ENCODE data around the gene PPP1R3G.

The PPP1R3G gene

DNA sequence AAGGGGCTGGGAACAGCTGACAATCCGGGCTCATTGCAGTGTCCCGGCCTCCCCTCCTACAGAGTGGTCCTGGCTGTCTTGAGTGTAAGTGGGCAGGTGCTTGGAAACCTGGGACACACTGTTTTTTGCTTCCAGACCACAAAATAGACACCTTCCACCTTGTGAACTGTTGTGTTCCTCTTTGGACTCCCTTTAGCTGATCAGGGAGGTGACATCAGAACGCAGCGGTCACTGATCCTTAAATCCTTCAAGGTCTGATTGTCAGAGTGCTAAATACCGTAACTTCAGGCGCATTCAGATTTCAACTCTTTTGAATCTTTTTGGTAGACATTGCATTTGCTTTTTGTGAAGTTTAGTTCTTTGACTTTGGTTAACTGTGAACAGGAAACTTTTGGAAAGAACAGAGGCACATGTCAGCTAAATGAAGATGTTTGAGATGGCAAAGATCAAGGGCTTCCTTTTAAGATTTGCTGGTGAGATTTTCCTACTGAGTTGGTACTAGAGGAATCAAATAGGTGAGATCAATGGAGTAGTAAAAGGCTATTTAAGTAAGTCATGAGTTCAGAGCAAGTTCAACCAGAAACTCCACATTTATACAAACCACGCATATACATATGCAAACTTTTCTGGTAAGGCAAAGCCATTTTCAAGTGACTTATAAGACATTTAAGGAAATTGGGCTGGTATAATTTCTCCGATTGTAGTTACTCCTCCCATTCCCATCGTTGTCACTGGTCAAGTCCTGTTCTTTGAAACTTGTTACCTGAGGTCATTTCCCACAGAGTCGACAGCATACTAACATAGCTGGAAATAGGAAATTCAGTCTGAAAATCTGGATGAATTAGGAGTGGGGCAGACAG, 6.3 kb downstream of the PPP1R3G start:
- DNase-seq (ENCODE audit: insufficient read length, low spot score) = no peak
- TF ChIP-seq, protein P1, sequence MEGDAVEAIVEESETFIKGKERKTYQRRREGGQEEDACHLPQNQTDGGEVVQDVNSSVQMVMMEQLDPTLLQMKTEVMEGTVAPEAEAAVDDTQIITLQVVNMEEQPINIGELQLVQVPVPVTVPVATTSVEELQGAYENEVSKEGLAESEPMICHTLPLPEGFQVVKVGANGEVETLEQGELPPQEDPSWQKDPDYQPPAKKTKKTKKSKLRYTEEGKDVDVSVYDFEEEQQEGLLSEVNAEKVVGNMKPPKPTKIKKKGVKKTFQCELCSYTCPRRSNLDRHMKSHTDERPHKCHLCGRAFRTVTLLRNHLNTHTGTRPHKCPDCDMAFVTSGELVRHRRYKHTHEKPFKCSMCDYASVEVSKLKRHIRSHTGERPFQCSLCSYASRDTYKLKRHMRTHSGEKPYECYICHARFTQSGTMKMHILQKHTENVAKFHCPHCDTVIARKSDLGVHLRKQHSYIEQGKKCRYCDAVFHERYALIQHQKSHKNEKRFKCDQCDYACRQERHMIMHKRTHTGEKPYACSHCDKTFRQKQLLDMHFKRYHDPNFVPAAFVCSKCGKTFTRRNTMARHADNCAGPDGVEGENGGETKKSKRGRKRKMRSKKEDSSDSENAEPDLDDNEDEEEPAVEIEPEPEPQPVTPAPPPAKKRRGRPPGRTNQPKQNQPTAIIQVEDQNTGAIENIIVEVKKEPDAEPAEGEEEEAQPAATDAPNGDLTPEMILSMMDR (IDR thresholded peaks at IDR 0.05; ENCODE audit: insufficient read depth, missing control alignments) = no peak
- FAIRE-seq = no peak

DNA sequence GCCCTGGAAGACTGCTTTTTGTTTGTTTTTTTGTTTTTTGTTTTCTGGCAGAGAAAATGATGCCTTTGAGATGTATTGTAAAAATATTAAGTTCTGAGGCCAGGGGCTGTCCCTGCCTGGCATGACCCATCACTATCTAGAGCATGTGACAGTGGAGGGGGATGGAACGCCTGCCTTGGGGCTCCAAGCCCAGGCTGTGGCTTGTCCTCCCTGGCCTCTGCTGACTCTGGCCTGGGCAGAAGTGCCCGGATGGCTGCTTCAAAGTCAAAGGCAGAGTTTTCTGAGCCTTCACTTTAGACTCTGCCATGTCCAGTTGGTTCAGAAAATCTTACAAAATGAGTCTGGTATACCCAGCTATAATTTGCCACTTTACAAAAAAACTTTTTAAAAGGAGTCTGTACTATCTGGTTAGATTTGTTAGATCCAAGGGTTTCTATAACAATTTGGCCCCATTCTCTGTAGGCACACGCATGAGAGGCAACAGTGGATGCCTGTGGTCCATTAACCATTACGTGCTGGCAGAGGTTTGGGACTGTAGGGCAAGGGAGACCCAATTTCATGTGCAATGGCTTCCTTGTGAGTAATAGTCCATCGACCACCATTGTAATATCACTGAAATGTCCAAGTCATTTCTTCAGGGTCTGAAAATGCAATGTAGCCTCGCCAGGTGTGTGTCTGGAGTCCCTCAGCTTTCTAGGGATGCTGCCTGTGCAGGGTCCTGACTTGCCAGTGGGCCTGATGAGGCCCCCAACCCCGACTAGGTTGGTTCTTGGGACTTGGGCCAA, 8.3 kb downstream of the PPP1R3G start:
- TF ChIP-seq, protein P1 (IDR thresholded peaks at IDR 0.05; ENCODE audit: insufficient read depth, missing control alignments) = no peak
- DNase-seq (ENCODE audit: insufficient read length, low spot score) (no peak), FAIRE-seq (no peak)

DNA sequence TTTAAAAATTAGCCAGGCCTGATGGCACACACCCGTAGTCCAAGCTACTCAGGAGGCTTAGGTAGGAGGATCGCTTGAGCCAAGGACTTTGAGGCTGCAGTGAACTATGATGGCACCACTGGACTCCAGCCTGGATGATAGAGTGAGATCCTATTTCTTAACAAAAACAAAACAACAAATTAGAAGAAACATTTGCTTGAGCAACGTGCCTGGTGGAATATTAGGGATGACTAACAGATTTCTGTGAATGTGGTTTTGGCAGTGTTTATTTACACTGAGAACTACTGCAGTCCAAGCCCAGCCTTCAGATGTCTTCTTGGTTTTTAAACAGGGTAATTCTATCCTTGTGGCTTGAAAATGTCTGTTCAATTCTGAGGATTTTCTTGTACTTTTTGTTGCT, 9.2 kb downstream of the PPP1R3G start:
- FAIRE-seq (no peak), DNase-seq (ENCODE audit: insufficient read length, low spot score) (no peak)

DNA sequence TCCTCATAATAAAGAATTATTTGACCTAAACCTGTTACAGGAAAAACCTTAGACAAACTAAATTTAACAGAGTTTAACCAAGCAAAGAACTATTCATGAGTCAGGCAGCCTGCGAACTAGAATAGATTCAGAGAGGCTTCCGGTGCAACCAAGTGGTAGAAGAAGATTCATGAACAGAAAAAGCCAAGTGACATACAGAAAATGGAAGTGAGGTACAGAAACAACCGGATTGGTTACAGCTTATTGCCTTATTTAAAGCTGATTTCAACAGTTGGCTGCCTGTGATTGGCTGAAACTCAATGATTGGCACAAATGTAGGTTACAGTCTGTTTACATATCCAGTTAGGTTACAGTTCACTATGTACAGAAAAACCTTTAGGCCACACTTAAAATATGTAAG, 10.1 kb downstream of the PPP1R3G start:
- DNase-seq (ENCODE audit: insufficient read length, low spot score) (no peak), FAIRE-seq (no peak)
- TF ChIP-seq, protein P1 (IDR thresholded peaks at IDR 0.05; ENCODE audit: insufficient read depth, missing control alignments) = no peak

More for the DNA sequence above, 9.2 kb downstream of the PPP1R3G start:
- TF ChIP-seq, protein P1 (IDR thresholded peaks at IDR 0.05; ENCODE audit: insufficient read depth, missing control alignments) = no peak

DNA sequence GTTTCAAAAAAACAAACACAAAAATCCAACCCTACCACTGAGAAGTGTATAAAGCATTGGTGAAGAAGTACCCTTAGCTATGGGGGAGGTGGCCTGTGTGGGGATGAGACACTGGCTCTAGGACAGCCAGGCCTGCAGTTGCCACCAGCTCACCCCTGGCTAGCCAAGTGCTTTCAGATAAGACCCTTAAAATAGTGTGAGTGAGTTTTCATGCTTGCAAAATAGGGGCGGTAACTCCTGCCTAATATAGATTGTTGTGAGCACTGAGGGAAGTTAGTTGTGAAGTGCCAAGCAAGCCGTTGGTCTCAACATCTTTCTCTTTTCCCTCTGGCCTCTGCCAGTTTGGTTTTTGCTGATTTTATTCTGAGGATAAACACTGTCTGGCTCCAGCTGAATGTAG, 11.3 kb downstream of the PPP1R3G start:
- DNase-seq (ENCODE audit: insufficient read length, low spot score) (no peak), FAIRE-seq (no peak)
- TF ChIP-seq, protein P1 (IDR thresholded peaks at IDR 0.05; ENCODE audit: insufficient read depth, missing control alignments) = no peak

DNA sequence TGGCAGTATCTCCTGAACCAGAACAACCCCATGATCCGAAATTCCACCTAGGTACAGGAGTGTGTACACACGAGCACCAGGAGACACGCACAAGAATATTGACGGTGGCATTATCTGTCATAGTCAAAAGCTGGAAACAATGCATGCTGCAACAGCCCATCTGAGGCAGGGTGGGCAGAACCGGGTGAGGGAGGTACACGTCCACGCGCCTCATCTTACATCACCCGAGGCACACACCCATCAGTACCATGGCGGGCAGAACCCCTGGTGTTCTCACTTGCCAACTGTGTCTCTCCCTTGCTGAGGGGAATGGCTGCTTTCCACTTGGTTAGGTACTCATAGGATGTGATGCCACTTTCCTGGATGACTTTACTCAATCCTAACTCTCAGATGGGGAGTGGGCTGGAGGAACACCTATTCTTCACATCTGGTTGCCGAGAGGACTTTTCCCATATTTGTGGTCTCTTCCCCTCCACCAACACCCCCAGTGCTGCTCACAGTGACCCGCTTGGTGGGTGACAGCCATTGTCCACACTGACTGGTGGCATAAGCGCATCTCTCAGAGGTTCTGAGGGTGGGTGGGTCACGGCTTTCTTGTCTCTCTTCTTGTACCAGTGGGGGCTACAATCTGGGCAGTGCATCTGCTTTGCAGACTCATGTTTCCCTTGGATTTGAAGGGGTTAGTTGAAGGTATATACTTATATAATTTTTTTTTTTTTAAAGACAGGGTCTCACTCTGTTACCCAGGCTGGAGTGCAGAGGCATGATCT, 13.5 kb downstream of the PPP1R3G start:
- no peak for FAIRE-seq
- TF ChIP-seq, protein P1 (IDR thresholded peaks at IDR 0.05; ENCODE audit: insufficient read depth, missing control alignments) = no peak
- no peak for DNase-seq (ENCODE audit: insufficient read length, low spot score)

Data from D721Med (cell line).